ENCODE data around the gene KCNAB2.

The KCNAB2 gene

GRCh38 chr1:6099297-6099696 is 53.6 kb downstream of the KCNAB2 start:
- DNase-seq = no peak

DNA sequence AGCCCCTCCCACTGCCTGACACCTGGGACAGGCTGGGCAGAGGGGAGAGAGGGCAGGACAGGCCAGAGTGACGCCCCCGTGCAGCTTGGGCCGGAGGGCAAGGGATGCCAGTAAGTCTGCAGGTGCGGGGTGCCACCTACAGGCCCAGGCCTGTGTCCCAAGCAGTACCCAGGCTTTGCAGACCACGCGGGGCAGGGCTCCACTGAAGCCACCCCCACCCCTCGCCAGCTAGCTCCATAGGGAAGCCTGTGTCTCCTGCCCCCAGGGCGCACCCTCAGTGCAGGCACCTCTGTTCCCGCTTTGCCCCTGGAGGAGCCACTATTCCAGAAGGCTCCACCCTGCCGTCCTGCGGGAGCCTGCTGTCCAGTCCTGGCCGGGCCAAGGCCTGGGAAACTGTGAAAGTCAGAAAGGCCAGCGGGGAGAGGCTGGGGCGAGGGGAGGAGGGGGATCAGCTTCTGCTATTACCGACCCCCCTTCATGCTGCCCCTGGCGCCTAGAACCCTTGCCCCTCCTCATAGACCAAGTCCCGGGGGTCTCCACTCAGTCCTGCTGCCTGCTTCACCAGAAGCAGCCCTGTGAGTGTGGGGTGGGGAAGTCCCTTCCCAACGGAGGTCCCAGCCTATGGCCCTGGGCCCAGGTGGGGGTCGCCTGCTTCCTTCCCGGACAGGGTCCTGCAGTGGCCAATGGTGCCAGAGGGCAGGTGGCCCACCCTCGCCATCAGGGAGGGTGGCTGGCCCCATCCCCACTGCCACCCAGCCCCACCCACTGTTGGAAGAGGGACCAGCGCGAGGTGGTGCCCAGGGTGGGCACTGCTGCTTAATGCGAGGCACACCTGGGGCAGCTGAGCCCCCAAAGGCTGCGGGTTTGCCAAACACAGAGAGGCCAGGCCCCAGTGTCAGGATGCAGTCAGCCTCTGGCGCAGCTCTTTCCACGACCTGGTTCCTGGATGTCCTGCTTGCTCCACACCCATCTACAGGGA is 54.4 kb downstream of the KCNAB2 start:
- DNase-seq = no peak

- no peak for DNase-seq
Observed at GRCh38 chr1:6100861-6101783, 55.4 kb downstream of the KCNAB2 start.

GRCh38 chr1:6101826-6102531 is 56.3 kb downstream of the KCNAB2 start:
- DNase-seq = no peak

DNA sequence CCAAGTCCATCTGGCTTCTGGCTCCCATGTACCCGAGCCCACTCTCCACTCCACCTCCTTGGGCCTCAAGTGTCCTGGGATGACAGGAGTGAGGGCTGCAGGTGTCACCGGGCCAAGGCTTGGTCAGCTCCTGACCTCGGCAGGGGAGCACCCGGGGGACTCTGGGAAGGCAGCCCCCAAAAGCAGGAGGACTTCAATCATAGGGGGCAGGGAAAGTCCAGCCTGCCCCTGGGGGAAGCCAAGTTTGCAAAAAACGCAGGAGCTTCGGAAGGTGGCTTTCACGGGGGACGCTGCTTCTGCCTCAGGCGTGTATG is 56.8 kb downstream of the KCNAB2 start:
- no peak for DNase-seq

GRCh38 chr1:6103111-6103853 is 57.6 kb downstream of the KCNAB2 start:
- DNase-seq = no peak

DNA sequence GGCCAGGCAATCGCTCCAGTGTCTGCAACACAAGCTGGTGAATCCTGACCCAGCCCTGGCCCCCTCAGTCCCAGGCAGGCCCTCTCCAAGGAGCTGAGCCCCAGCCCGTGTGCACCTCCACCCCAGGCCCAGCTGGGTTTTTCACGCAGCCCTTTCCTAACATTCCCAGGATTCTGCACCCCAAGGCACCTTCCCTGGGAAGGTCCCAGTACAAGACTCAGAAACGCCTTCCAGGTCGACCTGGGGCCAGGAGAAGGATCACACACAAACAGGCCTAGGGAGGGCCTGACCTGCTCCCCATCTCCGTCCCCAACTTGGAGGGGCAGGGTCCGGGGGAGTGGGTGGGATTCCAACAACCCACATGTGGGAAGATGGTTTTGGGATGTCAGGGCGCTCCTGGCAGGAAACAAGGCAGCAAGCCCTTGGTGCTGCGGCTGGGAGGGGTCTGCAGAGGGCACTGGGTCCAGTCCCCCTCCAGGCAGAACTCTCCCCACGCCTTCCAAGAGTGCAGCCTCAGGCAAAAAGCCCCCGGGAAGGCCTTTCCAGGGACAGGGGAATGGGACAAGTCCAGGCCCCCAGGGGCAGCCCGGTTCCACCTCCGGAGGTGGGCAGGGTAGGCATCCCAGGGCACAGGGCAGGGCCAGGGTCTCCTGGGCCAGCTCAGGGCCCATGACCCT is 58.3 kb downstream of the KCNAB2 start:
- no peak for DNase-seq

DNA sequence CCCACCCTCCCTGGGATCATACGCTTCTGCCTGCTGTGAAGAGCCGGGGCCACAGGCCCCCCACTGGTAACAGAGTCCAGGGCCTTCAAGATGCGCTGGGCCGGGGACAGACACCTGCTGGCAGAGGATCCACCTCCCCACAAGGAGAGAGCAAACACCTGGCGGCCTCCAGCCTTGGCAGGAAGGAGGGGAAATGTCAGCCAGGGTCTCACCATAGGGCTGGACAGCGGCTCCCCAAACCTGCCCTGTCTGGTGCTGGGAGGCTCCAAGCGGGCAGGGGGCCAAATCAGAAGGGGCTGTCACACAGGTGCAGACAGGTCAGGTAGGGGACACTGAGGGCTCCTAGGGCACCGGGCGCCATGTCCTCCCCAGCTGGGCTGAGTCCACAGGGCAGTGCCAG is 58.9 kb downstream of the KCNAB2 start:
- no peak for DNase-seq

DNA sequence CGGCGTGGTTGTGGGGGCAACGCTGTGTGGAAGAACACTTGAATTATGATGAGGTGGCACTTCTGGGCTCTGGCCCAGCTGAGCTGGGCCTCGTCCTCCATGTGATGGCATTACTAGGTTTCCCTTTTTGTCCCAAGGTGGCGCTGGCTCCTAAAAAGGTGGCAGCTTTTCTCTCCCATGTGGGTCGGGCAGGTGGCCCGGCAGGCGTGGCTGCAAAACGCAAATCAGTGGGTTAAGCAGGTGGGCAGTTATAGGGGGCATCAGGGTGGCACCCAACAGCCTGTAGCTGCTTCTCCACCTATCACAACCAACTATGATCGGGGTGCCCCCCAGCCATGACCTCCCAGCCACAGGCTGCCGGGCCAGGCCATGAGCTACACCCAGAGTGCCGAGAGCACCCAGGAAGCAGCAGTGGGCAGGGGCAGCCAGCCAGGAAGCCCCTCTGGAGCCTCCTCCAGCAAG is 59.6 kb downstream of the KCNAB2 start:
- DNase-seq = no peak

DNA sequence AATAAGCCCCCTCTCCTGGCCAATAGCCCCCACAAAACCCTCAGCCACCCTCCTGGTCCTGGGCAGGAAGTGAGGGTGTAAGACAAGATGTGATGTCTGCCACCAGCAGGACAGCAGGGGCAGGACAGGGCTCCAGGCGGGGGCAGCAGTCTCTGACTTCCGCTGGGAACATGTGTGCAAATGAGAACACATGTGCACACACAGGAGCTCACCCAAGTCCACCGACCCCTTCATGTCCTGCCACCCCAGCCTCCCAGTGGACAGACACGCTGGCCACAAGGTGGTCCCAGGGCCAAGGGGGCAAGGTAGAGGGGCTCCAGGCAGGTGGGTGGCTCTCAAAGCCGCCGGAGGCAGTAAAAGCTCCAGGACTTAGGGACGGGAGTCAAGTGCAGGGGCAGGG is 60.1 kb downstream of the KCNAB2 start:
- no peak for DNase-seq

DNA sequence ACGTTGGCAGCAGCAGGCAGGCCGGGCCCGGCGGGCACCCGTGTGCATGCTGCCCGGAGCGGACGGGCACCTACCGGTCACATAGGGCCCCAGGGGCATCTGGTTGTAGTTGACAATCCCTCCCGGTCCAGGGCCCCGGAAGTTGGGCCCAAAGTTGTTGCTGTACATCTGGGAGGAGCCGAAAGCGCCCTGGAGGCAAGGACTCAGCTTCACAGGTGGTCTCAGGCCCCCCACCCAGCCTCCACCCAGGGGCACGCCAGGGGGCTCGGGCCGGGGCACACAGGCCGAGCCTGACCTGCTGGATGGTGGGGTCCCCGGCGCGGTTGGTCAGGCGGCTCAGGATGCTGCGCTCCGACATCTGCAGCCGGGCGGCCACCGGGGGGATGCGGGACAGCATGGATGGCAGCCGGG is 60.6 kb downstream of the KCNAB2 start:
- DNase-seq = no peak

- DNase-seq = no peak
Observed at GRCh38 chr1:6106977-6107376, 61.3 kb downstream of the KCNAB2 start.

DNA sequence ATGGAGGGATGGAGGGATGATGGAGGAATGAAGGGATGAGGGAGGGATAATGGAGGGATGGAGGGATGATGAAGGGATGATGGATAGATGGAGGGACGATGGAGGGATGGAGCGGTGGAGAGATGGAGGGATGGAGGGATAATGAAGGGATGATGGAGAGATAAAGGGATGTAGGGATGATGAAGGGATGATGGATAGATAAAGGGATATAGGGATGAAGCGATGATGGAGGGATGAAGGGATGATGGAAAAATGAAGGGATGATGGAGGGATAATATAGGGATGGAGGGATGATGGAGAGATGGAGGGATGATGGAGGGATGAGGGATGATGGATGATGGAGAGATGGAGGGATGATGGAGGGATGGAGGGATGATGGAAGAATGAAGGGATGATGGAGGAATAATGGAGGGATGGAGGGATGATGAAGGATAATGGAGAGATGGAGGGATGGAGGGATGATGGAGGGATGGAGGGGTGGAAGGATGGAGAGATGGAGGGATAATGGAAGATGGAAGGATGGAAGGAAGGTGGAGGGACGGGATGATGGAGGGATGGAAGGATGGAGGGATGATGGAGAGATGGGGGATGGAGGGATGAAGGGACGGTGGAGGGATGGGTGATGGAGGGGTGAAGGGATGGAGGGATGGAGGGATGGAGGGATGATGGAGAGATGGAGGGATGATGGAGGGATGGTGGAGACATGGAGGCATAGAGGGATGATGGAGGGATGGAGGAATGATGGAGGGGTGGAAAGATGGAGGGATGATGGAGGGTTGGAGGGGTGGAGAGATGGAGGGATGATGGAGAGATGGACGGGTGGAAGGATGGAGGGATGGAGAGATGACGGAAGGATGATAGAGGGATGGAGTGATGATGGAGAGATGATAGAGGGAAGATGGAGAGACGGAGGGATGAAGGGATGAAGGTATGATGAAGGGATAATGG is 62.0 kb downstream of the KCNAB2 start:
- no peak for DNase-seq

- DNase-seq = no peak
Observed at GRCh38 chr1:6108476-6108875, 62.8 kb downstream of the KCNAB2 start.

DNA sequence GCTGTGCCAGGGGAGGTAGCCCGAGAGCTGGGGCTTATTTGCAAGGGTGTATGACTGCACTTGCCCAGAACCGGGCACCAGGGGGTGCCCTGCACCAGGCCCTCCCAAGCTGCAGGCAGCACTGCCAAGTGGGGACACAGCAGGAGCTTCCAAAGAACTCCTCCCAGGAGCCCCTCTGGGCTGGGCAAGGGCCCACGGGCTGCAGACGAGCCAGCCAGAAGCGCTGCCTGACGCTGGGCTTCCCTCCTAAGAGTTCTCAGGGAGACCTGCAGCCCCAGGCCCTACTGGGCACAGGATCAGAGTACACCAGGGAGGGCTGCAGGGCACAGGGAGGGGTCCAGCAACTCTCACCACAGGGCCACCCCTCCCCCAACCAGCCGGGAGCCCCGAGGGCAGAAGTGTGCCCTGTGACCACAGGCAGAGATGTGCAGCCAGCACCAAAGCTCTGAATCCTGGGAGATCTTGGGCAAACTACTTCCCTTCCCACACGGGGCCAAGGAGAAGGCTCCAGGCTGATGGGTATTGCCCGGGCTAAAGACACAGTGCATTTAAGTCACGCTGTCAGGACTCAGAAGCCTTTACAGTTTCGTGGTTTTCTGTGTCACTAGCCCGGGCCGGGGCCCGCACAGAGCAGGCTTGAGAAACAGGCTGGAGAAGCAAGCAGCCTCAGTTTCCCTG is 63.4 kb downstream of the KCNAB2 start:
- peak; percentile 17 for DNase-seq

DNA sequence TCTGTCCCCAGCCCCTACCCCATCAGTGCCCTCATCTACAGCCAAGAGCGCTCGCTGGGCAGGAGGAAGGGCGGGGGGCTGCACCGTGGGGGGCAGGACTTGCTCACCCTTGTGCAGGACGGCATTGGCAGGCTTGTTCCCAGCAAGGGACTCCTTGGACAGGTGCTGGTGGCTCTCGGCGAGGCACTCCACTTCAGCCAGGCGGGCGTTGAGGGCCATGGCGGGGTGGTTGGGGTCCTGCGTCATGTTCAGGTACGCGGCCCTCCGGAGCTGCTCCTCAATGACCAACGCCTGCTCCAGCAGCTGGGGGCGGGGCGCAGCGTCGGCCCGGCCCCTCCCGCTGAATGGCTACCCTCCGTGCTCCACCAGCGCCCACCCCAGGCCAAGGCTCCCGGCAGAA is 64.0 kb downstream of the KCNAB2 start:
- no peak for DNase-seq

GRCh38 chr1:6110326-6110725 is 64.6 kb downstream of the KCNAB2 start:
- no peak for DNase-seq

GRCh38 chr1:6111571-6111970 is 65.9 kb downstream of the KCNAB2 start:
- no peak for DNase-seq

GRCh38 chr1:6111991-6112689 is 66.5 kb downstream of the KCNAB2 start:
- no peak for DNase-seq

DNA sequence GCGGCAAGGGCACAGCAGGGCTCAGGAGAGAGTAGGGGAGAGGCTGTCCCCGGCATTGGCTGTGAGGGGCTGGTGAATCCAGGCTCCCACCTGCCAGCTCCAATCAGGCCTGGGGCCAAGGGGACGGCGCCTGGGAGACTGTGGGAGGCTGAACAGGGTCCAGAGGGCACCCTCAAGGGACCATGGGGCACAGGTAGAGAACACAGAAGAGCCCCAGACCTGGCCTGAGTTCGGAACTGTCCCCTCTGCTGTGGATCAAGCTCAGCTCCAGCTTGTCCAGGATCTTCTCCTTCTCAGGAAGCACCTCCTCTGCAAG is 67.0 kb downstream of the KCNAB2 start:
- no peak for DNase-seq
